A549 treated with ZK216348 at 1 μM for 4 hours (cell line): ENCODE results near the gene CNEP1R1. TPM values are rescaled to one million over a fixed set of nuclear protein-coding genes. Genes with fewer than 3 reads are reported as not detected.

ENCODE experiments used
- total RNA-seq: library from RNA; stranded (reverse); fragments of 200-300 nt; extraction: Qiagen RNA extraction; gene quantifications from 5 replicates; pipeline ENCODE4 v1.2.3, GENCODE V29; 2022; ENCODE audit warnings: low read depth

CNEP1R1 gene, protein sequence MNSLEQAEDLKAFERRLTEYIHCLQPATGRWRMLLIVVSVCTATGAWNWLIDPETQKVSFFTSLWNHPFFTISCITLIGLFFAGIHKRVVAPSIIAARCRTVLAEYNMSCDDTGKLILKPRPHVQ
- total RNA-seq, result 11.0 to 23.6 TPM (median 20.2 TPM) in 5 replicates

DNA sequence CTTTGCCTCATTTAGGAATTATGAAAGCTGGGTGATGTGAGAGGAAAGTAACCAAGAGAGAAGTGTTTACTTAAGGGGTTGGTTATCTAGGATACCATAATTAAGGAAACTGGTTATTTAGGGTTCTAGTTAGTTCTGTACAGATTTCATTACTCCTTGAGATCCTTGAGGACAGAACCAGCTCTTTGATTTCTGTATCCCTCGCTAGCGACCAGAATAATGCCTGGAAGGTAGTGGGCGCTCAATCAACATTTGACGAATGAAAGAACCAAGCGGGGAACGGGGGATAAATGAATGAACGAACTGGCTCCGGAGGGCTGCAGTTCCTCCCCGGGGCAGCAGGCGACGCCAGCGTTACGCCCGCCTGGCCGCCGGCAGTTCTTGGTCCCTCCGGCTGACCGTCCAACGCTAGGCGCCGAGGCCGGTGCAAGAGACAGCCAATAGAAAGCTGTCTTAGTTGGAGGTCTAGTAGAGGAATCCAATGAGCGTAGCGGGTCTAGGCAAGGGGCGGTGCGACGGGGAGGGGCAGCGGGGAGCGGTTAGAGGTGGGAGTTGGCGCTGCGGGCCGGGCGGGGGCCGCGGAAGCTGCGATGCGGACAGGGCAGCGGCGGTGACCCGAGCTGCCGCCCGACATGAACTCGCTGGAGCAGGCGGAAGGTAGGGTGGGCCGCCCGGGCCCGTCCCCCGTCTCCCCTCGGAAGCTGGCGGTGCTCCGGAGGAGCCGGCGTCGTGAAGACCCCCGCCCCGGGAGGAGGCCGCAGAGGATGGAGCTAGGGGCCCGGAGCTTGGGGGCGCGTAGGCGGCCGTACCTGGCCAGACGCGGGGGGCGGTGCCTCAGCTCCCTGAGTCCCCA lies at the start of gene CNEP1R1:
CNEP1R1 (plus strand) TSS at position 542 of the 853 bp plus-strand sequence; CDS start at position 633, 91 bp downstream.

DNA sequence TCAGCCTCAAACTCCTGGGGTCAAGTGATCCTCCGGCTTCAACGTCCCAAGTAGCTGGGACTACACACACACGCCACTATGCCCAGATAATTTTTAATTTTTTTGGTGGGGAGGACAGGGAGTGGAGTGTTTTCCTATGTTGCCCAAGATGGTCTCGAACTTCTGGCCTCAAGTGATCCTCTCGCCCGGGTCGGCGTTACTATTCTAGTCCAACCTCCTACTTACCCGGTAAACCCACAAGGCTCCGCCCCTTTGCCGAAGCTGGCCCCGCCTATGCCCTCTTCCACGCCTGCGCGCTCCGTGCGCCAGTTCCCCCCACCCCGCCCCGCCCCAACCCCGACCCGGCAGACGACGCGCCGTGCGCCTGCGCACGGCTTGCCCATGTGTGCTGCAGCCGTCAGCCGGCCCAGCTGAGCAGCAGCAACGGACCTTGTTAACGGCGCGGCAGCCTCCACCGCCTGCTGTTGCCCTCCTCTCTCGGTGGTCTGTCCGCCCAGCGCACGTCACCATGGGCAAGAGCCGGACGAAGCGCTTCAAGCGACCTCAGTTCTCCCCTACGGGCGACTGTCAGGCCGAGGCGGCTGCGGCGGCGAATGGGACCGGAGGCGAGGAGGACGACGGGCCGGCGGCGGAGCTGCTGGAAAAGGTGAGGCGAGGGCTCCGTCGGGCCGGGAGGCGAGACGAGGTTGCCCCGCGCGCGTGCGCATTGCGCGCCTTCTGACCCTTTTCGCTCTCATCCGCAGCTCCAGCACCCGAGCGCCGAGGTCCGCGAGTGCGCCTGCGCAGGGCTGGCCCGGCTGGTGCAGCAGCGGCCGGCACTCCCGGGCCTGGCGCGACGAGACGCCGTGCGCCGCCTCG lies 40.8 kb downstream of the CNEP1R1 start, which contains the start of gene HEATR3:
HEATR3 (plus strand) TSS at position 347 of the 858 bp plus-strand sequence; CDS start at position 509, 162 bp downstream.

Other genes starting within 250 kb of the CNEP1R1 start
- gene ZNF423, start 169.1 kb upstream of the CNEP1R1 start, total RNA-seq, result 0.07 to 0.31 TPM (median 0.14 TPM) in 5 replicates
- gene HEATR3, start 40.7 kb downstream of the CNEP1R1 start, total RNA-seq, result 11.5 to 15.0 TPM (median 14.1 TPM) in 5 replicates
- gene TENT4B, start 128.1 kb downstream of the CNEP1R1 start, total RNA-seq, result 8.6 to 15.3 TPM (median 11.1 TPM) in 5 replicates
- gene ADCY7, start 241.3 kb downstream of the CNEP1R1 start, total RNA-seq, result 8.6 to 19.6 TPM (median 17.2 TPM) in 5 replicates